Measurements from ENCODE around the gene DRAP1. TPM values are rescaled to one million over a fixed set of nuclear protein-coding genes. Genes with fewer than 3 reads are reported as not detected.
"Not testable (repeated sequence)": the region's sequence is repeated elsewhere in the genome, so short reads cannot be mapped to it uniquely, and the experiment has no call there.

Gene DRAP1
- total RNA-seq, 3 donors from 2014 or later, result 39.9 to 74.8 (median 61.6) TPM

DNA sequence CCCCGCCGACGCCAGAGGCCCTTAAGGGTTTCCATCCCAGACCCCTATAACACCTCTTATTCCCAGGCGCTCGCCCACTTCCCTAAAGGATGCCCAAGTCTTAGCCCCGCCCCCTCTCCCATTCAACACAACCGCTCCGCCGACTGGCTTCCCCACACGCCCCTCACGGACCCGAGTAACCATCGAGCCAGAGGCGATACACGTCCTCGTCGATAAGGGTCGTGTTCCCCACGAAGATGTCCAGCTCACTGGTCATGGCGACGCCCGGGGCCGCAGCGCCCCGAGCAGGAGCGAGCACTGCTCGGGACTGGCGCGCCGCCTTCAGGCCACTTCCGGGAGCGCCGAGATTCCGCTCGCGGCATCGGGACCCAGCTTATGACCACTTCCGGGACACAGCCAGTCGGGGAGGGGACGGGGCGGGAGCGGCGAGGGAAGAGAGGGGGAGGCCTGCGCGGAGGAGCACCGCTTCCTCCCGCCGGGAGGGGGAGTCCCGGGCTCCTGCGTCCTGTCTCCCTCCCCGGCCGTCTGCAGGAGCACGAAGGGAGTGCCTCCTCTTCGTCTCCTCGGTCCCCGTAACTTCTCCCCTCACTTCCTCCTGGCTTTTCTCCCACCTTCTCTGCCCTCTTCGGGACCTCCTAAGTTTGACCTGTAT is 30.9 kb upstream of the DRAP1 start, which contains the start of gene FIBP:
Gene FIBP, minus strand, starts transcription at position 309 of the 652 bp plus-strand sequence. Its CDS starts 53 bp downstream, at position 256.
- ATAC-seq (peak; percentile 82), DNase-seq (peak; percentile 98 to 99 (median 99))
- intact Hi-C loops (cut with DNase I, micrococcal nuclease), result loop anchor here (10.0 kb wide), 1 partner anchor 97 kb away; no protein-coding TSS in a partner anchor
- peak within 1 kb of the TSS; percentile 38 for H3K4me3 ChIP-seq
- peak; percentile 95 for TF ChIP-seq CTCF (IDR thresholded peaks at IDR 0.05)
- no peaks in the 10 kb centered on the region for H3K9me3 ChIP-seq
- H3K36me3 ChIP-seq (ENCODE audit: low read depth), result no peaks in the 10 kb centered on the region
- peaks cover 33% of the 10 kb centered on the region for H3K4me1 ChIP-seq (ENCODE audit: low read depth)

DNA sequence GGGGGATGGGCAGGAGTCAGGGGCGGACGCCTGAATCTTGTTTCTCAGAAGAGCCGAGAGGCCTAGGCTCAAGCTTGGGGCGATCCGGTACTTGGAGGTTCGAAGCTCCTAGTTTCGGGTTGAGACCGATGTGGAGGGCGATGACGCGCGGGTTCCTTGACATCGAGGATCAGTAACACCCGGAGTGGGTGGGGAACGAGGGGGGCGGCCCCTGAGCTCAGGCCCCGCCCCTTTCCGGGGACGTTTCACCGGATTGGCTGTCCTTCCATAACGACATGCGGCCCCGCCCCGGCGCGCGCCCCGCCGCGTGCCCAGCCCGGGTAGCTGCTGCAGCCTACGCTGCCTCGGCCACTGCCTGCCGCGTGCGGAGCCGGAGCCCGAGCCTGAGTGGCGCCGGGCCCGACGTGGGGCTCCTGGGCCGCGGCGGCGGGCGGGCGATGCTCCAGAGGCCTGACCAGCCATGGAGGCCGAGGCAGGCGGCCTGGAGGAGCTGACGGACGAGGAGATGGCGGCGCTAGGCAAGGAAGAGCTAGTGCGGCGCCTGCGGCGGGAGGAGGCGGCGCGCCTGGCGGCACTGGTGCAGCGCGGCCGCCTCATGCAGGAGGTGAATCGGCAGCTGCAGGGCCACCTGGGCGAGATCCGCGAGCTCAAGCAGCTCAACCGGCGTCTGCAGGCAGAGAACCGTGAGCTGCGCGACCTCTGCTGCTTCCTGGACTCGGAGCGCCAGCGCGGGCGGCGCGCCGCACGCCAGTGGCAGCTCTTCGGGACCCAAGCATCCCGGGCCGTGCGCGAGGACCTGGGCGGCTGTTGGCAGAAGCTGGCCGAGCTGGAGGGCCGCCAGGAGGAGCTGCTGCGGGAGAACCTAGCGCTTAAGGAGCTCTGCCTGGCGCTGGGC is 28.7 kb upstream of the DRAP1 start, which contains the start of gene CCDC85B:
Gene CCDC85B, plus strand, starts transcription at position 350 of the 895 bp plus-strand sequence. Its CDS starts 111 bp downstream, at position 461.
- H3K36me3 ChIP-seq (ENCODE audit: low read depth), result no peaks in the 10 kb centered on the region
- peak within 1 kb of the TSS; percentile 30 for H3K4me3 ChIP-seq
- peak; percentile 99 for DNase-seq
- TF ChIP-seq CTCF (IDR thresholded peaks at IDR 0.05), result no peak
- no peaks in the 10 kb centered on the region for H3K9me3 ChIP-seq
- H3K4me1 ChIP-seq (ENCODE audit: low read depth), result peaks cover 31% of the 10 kb centered on the region
- intact Hi-C loops (cut with DNase I, micrococcal nuclease), result no loop called here
- ATAC-seq, result peak; percentile 85

DNA sequence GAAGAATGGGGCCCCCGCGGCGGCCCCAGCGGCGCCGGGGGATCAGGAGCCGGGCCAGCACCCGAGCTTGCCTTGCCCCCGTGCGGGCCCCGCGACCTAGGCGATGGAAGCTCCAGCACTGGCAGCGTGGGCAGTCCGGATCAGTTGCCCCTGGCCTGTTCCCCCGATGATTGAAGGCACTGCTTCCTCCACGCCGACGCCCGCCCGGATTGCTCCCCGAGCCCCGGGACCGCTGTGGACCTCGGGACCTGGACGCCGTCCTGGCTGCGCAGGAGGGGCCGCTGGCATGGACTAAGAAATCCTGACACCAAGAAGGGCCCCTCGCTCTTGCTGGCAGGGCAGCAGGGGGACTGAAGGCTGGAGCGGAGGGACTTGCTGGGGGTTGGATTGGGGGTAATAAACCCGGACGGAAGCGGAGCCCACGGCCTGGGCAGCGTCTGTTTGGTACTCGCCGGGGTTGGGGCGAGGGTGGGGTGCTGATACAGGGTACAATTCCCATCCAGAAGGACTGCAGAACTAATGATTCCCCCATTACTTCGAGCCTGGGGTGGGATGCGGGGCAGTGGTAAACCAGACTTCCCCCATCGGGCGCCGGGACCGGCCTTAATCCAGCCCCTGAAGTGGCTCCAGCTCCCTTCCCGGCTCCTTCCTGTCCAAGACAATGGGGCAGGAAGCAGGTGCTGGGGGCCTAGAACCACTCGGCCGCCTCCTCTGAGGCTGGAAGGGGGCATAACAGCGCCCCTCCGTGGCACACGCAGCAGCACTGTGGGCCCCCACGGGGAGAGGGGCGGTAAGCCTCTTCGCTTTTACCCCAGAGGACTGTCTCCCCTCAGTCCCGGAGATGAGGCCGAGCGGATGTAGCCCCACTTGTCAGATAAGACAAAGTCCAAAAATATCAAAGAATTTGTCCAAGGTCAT is 27.7 kb upstream of the DRAP1 start:
- TF ChIP-seq CTCF (IDR thresholded peaks at IDR 0.05), result no peak
- intact Hi-C loops (cut with DNase I, micrococcal nuclease), result no loop called here
- DNase-seq (peak in 2 of 3 donors; percentile 55 to 71), ATAC-seq (no peak)
- peak overlapping the region; percentile 30 for H3K4me3 ChIP-seq
- H3K4me1 ChIP-seq (ENCODE audit: low read depth), result peaks cover 31% of the 10 kb centered on the region
- no peaks in the 10 kb centered on the region for H3K36me3 ChIP-seq (ENCODE audit: low read depth)
- no peaks in the 10 kb centered on the region for H3K9me3 ChIP-seq

DNA sequence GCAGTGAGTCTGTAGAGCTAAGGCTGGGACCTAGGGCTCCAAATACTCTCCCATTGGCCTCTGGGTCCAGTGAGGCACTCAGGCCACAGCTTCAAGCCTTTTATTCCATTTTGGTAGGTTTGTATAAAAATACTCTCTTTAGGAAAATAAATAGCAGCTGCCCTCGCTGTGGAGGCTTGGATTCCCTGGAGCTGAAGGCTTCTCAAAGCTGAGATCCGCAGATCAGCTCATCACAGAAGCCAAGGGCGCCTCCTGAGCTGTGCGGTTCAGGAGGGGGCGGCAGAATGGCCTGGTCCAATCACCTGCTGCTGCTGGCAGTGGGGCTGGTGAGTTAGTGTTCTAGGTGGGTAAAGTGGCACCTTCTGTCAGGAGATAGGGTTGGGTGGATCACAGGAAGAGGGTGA is 27.1 kb upstream of the DRAP1 start:
- H3K36me3 ChIP-seq (ENCODE audit: low read depth); ATAC-seq; H3K4me3 ChIP-seq; H3K9me3 ChIP-seq; intact Hi-C loops (cut with DNase I, micrococcal nuclease): not testable (repeated sequence)
- DNase-seq, result peak in 1 of 3 donors; percentile 31
- peaks cover 29% of the 10 kb centered on the region for H3K4me1 ChIP-seq (ENCODE audit: low read depth)

DNA sequence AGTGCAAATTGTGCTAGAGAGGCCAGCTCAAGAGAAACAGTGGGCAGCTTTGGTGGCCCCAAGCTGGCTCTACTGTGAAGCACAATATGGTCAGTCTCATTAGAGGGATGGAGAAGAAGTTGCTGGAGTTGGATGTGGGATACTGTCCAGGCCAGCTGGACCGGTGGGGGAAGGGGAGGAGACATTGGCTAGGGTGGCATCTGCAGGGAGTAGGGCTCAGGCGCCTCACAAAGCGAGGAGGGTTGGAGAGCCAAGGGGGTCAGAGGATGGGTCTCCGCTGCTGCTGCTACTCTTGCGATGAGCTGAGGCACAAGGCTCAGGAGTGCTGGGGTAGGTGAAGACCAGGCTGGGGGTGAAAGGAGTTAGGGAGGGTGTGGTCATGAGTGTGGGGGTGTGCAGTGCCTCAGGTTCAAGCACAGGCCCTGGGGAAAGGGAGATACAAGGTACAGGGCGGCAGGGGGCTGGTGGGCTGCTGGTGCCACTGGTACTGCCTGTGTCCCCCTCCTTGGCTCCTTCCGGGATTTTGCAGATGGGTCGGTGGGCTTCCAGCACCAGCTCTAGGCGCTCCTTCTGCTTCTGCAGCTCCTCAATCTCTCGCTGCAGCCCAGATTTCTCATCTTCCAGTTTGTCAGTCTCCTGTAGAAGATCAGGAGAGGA is 26.4 kb upstream of the DRAP1 start:
- no peak for ATAC-seq
- DNase-seq, result peak in 1 of 3 donors; percentile 33
- no peak overlapping the region for H3K4me3 ChIP-seq
- H3K9me3 ChIP-seq, result no peaks in the 10 kb centered on the region
- no peaks in the 10 kb centered on the region for H3K36me3 ChIP-seq (ENCODE audit: low read depth)
- H3K4me1 ChIP-seq (ENCODE audit: low read depth), result peaks cover 22% of the 10 kb centered on the region
- TF ChIP-seq CTCF (IDR thresholded peaks at IDR 0.05), result no peak
- intact Hi-C loops (cut with DNase I, micrococcal nuclease), result no loop called here
